RWPE1 (cell line): Measurements from ENCODE around the gene CBFB.

Experiments used
- CTCF ChIA-PET: fragments of 350-600 bp; sonication (Branson Sonifier 250); formaldehyde crosslinking; extraction: SDS; loops from one replicate; lab custom pipeline; 2021; lab: Yijun Ruan, JAX
- POLR2A ChIA-PET: fragments of 400-600 bp; formaldehyde crosslinking; extraction: SDS; loops from one replicate; lab custom pipeline; 2020; ENCODE audit warnings: antibody characterized with exemption; ENCODE audit not compliant: low non-redundant PET; lab: Yijun Ruan, JAX
- DNase-seq: peaks from one replicate; pipeline ENCODE4 v3.0.0; 2012; ENCODE audit warnings: low spot score
- H3K27ac ChIP-seq: fragments of 450-650 bp; 2 replicates; pipeline ENCODE4 v1.5.1; 2017
- TF ChIP-seq, protein P1 (sequence below): fragments of 450-650 bp; conservative IDR thresholded peaks from 2 replicates; pipeline ENCODE4 v1.5.1; 2017; ENCODE audit warnings: low read depth, mild to moderate bottlenecking

Gene CBFB

DNA sequence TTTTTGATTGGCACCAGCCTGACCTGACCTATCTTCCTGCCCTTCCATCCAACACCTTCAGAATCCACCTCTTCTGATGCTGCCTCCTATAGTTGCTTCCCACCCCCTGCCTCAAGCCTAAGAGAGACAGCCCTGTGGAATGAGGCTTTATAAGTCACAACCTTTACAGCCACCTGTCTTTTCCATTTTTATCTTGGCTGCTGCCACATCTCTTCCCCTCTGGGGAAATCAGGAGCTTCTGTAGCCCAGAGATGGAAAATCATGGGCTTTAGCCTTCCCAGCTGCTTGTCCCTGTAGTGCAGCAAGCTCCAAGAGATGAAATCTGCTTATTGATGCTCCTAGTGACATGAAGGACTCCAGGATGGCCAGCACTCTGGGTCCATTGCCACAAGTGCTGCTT, 99.5 kb downstream of the CBFB start:
- ChIA-PET CTCF (interaction anchor here (0.6 to 0.8 kb wide), 2 partner anchors 50 to 150 kb away, joined by 4 read pairs; no protein-coding TSS in a partner anchor), POLR2A (interaction anchor here (0.5 kb wide), 1 partner anchor 75 kb away, joined by 8 read pairs; no protein-coding TSS in a partner anchor)
- TF ChIP-seq, protein P1, sequence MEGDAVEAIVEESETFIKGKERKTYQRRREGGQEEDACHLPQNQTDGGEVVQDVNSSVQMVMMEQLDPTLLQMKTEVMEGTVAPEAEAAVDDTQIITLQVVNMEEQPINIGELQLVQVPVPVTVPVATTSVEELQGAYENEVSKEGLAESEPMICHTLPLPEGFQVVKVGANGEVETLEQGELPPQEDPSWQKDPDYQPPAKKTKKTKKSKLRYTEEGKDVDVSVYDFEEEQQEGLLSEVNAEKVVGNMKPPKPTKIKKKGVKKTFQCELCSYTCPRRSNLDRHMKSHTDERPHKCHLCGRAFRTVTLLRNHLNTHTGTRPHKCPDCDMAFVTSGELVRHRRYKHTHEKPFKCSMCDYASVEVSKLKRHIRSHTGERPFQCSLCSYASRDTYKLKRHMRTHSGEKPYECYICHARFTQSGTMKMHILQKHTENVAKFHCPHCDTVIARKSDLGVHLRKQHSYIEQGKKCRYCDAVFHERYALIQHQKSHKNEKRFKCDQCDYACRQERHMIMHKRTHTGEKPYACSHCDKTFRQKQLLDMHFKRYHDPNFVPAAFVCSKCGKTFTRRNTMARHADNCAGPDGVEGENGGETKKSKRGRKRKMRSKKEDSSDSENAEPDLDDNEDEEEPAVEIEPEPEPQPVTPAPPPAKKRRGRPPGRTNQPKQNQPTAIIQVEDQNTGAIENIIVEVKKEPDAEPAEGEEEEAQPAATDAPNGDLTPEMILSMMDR: no peak
- no peak for DNase-seq
- no peak overlapping the region for H3K27ac ChIP-seq

DNA sequence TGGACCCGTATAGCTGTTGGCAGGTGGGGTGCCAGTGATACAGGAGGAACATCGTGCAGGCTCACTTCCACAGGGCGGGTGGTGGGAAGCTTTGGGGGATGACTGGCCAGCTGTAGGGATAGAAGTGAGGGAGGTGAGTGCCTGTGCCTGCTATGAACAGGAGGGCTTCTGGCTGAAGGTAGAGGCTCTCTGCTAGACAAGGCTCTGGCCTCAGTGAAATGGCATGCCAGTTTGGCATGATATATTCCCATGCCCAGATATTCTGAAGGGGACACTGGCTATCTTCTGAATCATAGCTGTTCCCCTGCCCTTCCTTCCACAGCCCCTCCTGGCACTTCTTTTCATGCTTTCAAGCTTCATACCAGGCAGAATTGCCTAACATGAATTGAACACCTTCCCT, 99.9 kb downstream of the CBFB start:
- TF ChIP-seq, protein P1: no peak
- CTCF ChIA-PET: interaction anchor here (0.9 kb wide), 1 partner anchor 112 kb away, joined by 3 read pairs; no protein-coding TSS in a partner anchor
- POLR2A ChIA-PET: interaction anchor here (0.5 kb wide), 1 partner anchor 76 kb away, joined by 8 read pairs; no protein-coding TSS in a partner anchor
- DNase-seq: no peak
- no peak overlapping the region for H3K27ac ChIP-seq

DNA sequence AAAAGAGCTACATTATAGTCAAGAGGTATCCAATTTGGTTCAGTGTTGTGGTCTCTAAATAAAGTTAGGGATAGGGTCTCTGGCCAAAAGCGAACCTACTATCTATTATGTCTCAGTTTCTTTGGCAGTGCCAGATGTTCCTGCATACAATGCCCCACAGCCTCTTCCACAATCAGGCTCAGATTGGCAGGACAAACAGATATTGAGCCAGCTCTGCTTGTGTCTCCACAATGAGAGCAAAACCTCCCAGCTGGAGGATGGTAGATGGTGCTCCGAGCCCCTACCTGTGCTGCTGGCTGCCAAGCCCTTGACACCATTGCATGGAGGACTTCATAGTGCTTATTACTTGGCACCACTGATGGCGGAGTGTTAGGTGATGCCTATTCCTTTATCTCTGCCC, 100.5 kb downstream of the CBFB start:
- ChIA-PET POLR2A (no interaction called here), CTCF (interaction anchor here (0.9 kb wide), 1 partner anchor 112 kb away, joined by 3 read pairs; no protein-coding TSS in a partner anchor)
- H3K27ac ChIP-seq: no peak overlapping the region
- TF ChIP-seq, protein P1: no peak
- no peak for DNase-seq

DNA sequence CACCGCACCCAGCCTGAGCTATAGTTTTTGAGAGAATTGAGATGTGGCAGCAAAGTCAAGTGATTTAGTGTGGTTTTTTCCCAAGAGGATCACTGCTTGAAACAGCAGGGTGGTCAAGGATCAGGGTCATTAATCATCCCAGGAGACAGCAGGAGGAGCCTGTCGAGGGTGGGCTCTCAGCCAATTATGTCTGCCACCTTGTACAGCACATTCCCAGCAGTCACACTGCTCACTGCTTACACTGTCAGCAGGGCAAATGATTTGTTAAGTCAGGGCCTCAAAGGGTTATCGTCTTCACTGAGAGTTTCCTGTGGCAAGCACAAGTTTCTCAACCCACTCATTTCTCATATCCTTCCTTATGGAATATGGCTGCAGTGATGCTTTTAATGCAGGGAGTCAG, 108.7 kb downstream of the CBFB start:
- TF ChIP-seq, protein P1: no peak
- ChIA-PET POLR2A (no interaction called here), CTCF (interaction anchor here (0.6 to 1.3 kb wide), 2 partner anchors 18 kb away, joined by 3 to 4 read pairs; no protein-coding TSS in a partner anchor)
- H3K27ac ChIP-seq: no peak overlapping the region
- DNase-seq: no peak

DNA sequence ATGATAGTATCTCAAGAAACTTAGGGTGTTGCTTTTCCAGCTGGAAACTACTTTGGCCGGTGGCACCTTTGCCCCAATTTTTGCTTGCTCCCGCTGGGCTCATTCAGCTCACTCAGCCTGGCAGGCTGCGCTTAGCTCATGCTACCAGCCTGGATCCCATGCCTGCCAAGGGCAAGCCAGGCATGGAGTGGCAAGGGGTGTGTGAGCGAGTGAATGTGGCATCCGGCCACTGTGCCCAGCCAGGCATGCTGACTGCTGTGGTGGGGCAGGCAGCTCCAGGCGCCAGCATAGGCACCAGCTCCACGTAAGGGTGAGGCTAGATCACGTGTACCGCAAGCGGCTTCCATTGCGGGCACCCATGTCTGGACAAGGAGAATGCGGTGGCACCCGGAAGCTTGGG, 112.4 kb downstream of the CBFB start:
- DNase-seq: no peak
- TF ChIP-seq, protein P1: no peak
- POLR2A ChIA-PET: no interaction called here
- CTCF ChIA-PET: interaction anchor here (0.6 to 3.8 kb wide), 3 partner anchors 14 to 150 kb away, joined by 3 to 13 read pairs (median 3); no protein-coding TSS in a partner anchor
- H3K27ac ChIP-seq: no peak overlapping the region

DNA sequence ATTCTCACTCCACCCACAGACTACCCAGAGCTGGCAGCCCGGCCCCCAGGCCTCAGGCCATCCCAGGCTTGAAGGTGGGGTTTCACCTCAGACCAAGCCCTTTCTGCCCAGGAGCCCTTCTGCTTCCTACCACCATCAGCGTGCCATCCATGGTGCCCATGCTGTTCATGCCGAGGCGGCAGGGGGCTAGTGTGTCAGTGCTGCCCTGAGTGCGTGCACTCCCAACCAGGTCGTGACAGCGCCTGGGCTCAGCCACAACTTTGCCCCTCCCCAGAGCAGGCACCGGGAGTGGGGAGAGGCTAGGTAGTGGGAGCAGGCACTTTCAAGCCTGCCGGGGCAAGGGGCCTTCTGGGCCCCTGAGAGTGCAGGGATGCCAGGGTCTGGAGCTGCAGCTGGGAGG, 113.4 kb downstream of the CBFB start:
- no peak for DNase-seq
- ChIA-PET CTCF (no interaction called here), POLR2A (no interaction called here)
- no peak overlapping the region for H3K27ac ChIP-seq
- TF ChIP-seq, protein P1: no peak
